Measurements from ENCODE around the gene WDFY2.

The WDFY2 gene

DNA sequence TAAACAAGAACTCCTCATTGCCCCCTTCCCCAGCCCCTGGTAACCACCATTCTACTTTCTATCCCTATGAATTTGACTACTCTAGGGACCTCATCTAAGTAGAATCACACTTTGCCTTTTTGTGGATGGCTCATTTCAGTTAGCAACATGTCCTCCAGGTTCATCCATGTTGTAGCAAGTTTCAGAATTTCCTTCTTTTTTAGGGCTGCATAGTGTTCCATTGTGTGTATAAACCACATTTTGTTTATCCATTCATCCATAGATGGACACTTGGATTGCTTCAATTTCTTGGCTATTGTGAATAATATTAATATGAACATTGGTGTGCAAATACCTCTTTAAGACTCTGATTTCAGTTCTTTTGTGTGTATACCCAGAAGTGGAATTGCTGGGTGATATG is 224.5 kb downstream of the WDFY2 start:
- no peak overlapping the region for H3K27ac ChIP-seq (ENCODE audit: low read length)

DNA sequence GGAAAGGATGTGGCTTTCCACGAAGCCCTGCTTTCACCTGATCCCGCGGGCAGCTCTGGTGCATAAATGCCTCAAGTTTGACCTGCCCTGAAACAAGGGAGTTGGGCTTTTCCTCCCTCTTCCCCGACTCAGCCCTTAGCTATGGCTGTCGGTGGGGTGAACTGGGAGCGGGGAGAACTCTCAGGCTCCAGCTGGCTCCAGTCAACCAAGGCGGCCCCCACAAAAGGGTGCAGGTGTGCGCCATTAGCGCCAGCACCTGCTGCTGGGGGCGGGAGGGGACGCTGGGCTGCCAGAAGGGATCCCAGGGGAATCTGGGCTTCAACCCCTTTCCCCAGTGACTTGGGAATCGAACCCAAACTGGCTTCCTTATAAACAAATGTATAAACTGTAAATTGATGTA is 226.8 kb downstream of the WDFY2 start:
- Histone ChIP-seq H3K27me3 (ENCODE audit: control insufficient read depth in 1 of 2, insufficient read depth in 2 of 2, low read length in 2 of 2) (no peaks in the 10 kb centered on the region), H3K4me1 (ENCODE audit: control insufficient read depth, insufficient read depth, low read length) (peaks cover 13% of the 10 kb centered on the region), H3K9me3 (ENCODE audit: control insufficient read depth in 2 of 2, low read length in 2 of 2) (no peaks in the 10 kb centered on the region), H3K36me3 (ENCODE audit: control insufficient read depth in 2 of 2, insufficient read depth in 2 of 2, low read length in 2 of 2) (no peaks in the 10 kb centered on the region), H3K4me3 (ENCODE audit: low read length in 2 of 2) (no peak overlapping the region), H3K27ac (ENCODE audit: low read length) (no peak overlapping the region), H3K9ac (ENCODE audit: low read length in 2 of 2) (no peak overlapping the region)

More for the DNA sequence above, 224.5 kb downstream of the WDFY2 start:
- Histone ChIP-seq H3K9ac (ENCODE audit: low read length in 2 of 2) (no peak overlapping the region), H3K9me3 (ENCODE audit: control insufficient read depth in 2 of 2, low read length in 2 of 2) (no peaks in the 10 kb centered on the region), H3K4me3 (ENCODE audit: low read length in 2 of 2) (no peak overlapping the region), H3K27me3 (ENCODE audit: control insufficient read depth in 1 of 2, insufficient read depth in 2 of 2, low read length in 2 of 2) (no peaks in the 10 kb centered on the region), H3K4me1 (ENCODE audit: control insufficient read depth, insufficient read depth, low read length) (peaks cover 16% of the 10 kb centered on the region), H3K36me3 (ENCODE audit: control insufficient read depth in 2 of 2, insufficient read depth in 2 of 2, low read length in 2 of 2) (no peaks in the 10 kb centered on the region)

DNA sequence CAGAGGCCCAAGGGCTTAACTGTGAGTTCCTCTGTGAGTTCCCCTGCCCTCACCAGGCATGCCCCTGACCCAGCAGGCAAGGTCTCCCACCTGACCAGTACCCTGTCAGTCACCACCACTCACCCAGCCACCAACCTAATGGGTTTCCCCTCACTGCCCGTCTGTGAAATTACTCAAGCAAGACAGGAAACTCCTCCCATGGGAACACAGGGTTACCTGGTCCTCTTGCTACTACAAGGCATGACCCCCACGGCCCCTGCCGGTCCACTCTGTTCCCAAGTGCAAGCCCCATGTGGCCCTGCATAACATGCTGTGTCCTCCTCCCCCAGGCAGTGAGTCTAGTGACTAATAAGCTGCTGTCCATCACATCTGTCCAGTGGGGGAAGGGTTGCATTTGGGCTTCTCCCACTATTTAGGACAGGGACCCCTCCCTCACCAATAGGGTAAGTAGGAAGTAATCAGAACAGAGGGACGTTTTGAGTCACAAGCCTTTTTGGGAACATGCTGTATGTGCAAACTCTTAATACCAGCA is 227.7 kb downstream of the WDFY2 start:
- H3K27me3 ChIP-seq (ENCODE audit: control insufficient read depth in 1 of 2, insufficient read depth in 2 of 2, low read length in 2 of 2), result no peaks in the 10 kb centered on the region
- no peak overlapping the region for H3K4me3 ChIP-seq (ENCODE audit: low read length in 2 of 2)
- no peak overlapping the region for H3K9ac ChIP-seq (ENCODE audit: low read length in 2 of 2)
- H3K36me3 ChIP-seq (ENCODE audit: control insufficient read depth in 2 of 2, insufficient read depth in 2 of 2, low read length in 2 of 2), result no peaks in the 10 kb centered on the region
- H3K9me3 ChIP-seq (ENCODE audit: control insufficient read depth in 2 of 2, low read length in 2 of 2), result no peaks in the 10 kb centered on the region
- no peak overlapping the region for H3K27ac ChIP-seq (ENCODE audit: low read length)
- H3K4me1 ChIP-seq (ENCODE audit: control insufficient read depth, insufficient read depth, low read length), result peaks cover 13% of the 10 kb centered on the region

DNA sequence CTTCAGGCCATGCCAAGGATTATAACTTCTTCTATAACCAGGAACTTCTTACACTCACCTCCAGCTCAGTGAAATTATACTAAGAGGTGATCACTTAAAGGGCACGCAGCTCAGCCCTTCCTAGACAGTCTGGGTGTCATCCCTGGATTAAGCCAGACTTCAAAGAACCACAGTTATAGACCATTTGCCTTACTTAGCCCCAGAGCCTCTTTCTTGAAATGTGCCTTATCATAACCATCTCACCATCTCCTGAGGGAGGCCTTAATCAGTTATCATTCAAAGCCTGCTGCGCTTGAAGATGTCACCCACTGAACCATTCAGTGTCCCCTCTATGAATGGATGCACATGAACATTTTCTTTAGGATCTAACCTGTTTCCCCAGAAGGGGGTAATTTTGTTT is 229.8 kb downstream of the WDFY2 start:
- Histone ChIP-seq H3K36me3 (ENCODE audit: control insufficient read depth in 2 of 2, insufficient read depth in 2 of 2, low read length in 2 of 2) (no peaks in the 10 kb centered on the region), H3K27me3 (ENCODE audit: control insufficient read depth in 1 of 2, insufficient read depth in 2 of 2, low read length in 2 of 2) (no peaks in the 10 kb centered on the region), H3K4me1 (ENCODE audit: control insufficient read depth, insufficient read depth, low read length) (peaks cover 17% of the 10 kb centered on the region), H3K4me3 (ENCODE audit: low read length in 2 of 2) (no peak overlapping the region), H3K27ac (ENCODE audit: low read length) (no peak overlapping the region), H3K9me3 (ENCODE audit: control insufficient read depth in 2 of 2, low read length in 2 of 2) (no peaks in the 10 kb centered on the region), H3K9ac (ENCODE audit: low read length in 2 of 2) (no peak overlapping the region)

DNA sequence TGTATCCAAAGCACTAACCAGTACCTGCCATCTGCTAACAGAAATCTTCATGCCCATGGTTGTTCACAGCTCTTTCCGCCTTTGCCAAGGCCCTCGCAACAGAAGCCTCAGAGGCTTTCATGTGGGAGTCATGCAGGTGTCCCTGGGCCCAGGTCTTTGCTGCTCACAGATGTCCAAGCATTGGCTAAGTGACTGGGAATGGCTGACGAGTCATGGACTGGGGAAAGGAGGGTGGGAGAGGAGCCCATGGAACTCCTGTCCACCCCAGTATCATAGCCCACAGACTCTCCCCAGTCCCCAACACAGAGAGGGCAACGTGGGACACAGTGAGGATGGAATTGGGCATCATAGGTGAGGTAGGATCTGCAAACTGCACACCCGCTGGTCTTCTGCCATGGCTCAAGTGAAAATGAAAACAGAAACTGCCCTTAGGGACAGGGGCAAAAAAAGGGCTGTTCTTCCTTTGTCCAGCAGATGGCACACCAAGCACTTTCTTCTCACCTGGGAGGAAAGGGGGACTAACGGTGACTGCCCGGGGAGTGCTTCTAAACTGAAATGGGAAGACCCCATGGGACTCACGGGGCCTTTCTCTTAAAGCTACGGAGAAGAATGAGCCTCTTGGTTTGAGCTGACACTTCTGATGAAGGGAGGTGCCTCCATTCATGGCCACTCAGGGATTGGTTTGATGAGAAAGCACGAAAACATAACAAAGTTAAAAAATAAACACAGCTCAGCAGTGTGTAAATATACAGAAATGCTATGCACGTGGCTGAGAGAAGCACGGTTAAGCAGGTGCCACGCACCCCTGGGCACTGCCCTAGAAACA is 230.8 kb downstream of the WDFY2 start:
- no peaks in the 10 kb centered on the region for H3K36me3 ChIP-seq (ENCODE audit: control insufficient read depth in 2 of 2, insufficient read depth in 2 of 2, low read length in 2 of 2)
- H3K9ac ChIP-seq (ENCODE audit: low read length in 2 of 2), result peak overlapping the region in 1 of 2 donors; percentile 74
- no peaks in the 10 kb centered on the region for H3K9me3 ChIP-seq (ENCODE audit: control insufficient read depth in 2 of 2, low read length in 2 of 2)
- peak overlapping the region; percentile 58 to 69 for H3K4me3 ChIP-seq (ENCODE audit: low read length in 2 of 2)
- peaks cover 26% of the 10 kb centered on the region for H3K4me1 ChIP-seq (ENCODE audit: control insufficient read depth, insufficient read depth, low read length)
- no peaks in the 10 kb centered on the region for H3K27me3 ChIP-seq (ENCODE audit: control insufficient read depth in 1 of 2, insufficient read depth in 2 of 2, low read length in 2 of 2)
- H3K27ac ChIP-seq (ENCODE audit: low read length), result no peak overlapping the region

DNA sequence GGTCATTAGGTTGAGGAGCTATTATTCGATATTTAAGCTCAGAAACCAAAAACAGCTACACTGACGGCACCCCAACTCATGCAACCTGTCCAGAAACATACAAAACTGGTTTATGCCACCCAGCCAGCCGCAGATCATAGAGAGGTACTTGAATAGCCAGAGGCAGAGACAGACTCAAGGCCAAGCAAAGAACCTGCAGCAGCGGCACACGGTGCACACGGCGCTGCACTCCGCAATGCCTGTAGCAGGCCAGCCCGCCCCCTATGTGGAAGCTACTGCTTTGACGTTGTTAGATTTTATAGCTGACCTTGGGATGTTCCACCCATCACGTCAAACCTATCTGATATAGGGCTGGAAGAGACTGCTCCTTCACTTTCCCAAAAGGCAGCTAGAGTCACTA is 231.6 kb downstream of the WDFY2 start:
- H3K27me3 ChIP-seq (ENCODE audit: control insufficient read depth in 1 of 2, insufficient read depth in 2 of 2, low read length in 2 of 2), result no peaks in the 10 kb centered on the region
- H3K4me3 ChIP-seq (ENCODE audit: low read length in 2 of 2), result peak overlapping the region in 1 of 2 donors; percentile 69
- H3K9me3 ChIP-seq (ENCODE audit: control insufficient read depth in 2 of 2, low read length in 2 of 2), result no peaks in the 10 kb centered on the region
- H3K27ac ChIP-seq (ENCODE audit: low read length), result no peak overlapping the region
- H3K9ac ChIP-seq (ENCODE audit: low read length in 2 of 2), result no peak overlapping the region
- H3K4me1 ChIP-seq (ENCODE audit: control insufficient read depth, insufficient read depth, low read length), result peaks cover 26% of the 10 kb centered on the region
- no peaks in the 10 kb centered on the region for H3K36me3 ChIP-seq (ENCODE audit: control insufficient read depth in 2 of 2, insufficient read depth in 2 of 2, low read length in 2 of 2)

DNA sequence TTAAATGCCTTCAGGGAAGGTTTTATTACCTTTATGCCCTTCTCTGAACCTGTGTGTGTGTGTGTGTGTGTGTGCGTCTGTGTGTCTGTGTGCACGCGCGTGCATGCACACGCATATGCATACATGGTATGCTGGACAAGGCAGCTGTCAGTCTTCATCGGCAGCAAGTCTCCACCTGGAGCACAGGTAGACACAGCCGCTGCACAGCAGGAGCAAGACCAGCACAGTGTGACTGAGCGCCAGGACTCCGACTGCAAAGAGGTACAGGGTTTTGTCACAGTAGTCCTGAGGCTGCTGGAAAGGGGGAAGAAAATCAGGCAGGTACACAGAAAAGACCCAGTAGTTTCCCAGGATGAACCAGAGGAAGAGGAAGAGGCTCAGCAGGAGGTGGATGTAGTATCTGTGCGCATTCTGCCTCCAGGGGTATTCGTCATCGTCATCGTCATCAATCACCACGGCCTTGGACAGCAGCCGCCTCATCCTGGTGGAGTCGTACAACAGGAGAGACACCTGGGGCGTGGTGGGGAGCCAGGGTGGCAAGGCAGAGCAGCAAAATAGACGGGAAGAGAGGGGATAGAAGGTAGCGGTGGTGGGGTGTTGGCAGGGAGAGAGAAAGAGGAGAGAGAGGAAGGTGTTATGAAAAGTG is 232.5 kb downstream of the WDFY2 start:
- no peaks in the 10 kb centered on the region for H3K36me3 ChIP-seq (ENCODE audit: control insufficient read depth in 2 of 2, insufficient read depth in 2 of 2, low read length in 2 of 2)
- no peak overlapping the region for H3K9ac ChIP-seq (ENCODE audit: low read length in 2 of 2)
- H3K4me1 ChIP-seq (ENCODE audit: control insufficient read depth, insufficient read depth, low read length), result peaks cover 26% of the 10 kb centered on the region
- no peak overlapping the region for H3K27ac ChIP-seq (ENCODE audit: low read length)
- H3K9me3 ChIP-seq (ENCODE audit: control insufficient read depth in 2 of 2, low read length in 2 of 2), result no peaks in the 10 kb centered on the region
- no peaks in the 10 kb centered on the region for H3K27me3 ChIP-seq (ENCODE audit: control insufficient read depth in 1 of 2, insufficient read depth in 2 of 2, low read length in 2 of 2)
- H3K4me3 ChIP-seq (ENCODE audit: low read length in 2 of 2), result no peak overlapping the region
